ENCODE data around the gene CYP26C1.

Gene CYP26C1

DNA sequence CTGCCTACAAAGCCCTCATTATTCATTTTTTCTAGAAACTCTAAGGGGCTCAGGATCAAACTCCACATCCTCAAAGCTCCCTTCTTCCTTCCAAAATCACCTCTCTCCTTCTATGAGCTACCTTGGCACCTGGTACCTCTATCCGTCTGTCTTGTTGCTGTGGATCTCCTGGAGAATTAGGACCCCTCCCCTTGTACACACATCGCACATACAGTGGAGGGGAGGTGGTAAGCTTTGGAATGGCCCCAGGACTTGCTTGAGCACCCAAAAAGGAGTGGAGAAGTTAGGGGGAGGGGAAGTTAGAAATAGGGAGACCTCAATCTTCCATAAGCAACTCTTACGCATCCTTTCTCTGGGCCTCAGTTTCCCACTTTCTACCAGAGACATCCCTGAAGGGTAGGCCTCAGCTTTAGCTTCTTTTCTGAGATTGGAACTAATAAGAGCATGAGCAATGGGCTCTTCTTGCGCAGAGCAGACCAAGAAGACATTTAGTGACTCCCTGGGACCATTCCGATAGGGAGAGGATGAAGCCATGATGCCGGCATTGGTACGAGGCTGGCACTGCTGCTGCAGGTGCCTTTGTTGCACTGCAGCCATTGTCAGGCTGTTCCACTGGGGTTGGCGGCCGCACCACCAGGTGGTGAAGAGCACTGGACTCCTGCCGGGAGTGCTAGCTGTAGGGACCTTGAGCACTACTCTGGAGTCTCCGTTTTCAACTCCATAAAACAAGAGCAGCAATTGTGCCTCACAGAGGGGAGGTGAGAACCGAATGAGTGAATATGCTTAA is 4.5 kb downstream of the CYP26C1 start:
- DNase-seq = no peak

DNA sequence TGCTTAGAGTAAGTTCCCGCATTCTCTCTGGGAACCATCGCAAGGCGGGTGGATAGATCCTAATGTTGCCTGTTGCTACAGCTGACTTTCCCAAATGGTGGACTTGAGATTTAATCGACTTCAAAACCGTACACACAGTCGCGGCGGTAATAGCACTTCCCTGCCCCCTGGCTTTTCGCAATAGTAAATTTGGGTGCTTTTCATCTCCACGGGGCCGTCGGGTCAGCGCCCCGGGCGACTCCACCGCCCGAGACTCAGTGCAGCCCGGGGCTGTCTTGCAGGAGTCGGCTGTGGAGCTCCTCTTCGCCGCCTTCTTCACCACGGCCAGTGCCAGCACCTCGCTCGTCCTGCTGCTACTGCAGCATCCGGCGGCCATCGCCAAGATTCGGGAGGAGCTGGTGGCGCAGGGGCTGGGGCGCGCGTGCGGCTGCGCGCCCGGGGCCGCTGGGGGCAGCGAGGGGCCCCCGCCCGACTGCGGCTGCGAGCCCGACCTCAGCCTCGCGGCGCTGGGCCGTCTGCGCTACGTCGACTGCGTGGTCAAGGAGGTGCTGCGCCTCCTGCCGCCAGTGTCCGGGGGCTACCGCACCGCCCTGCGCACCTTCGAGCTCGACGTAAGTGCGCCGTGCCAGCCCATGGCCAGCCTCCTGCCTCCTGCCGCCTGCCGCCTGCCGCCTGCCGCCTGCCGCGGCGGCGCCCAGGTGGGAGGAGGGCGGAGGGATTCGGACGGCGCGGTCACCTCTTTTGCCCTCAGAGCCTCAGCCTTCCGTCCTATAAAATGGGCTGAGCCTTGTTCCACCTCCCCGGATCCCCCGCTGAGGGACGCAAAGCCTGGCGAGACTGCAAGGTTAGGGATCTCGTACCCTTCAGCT is 5.3 kb downstream of the CYP26C1 start:
- DNase-seq = no peak

DNA sequence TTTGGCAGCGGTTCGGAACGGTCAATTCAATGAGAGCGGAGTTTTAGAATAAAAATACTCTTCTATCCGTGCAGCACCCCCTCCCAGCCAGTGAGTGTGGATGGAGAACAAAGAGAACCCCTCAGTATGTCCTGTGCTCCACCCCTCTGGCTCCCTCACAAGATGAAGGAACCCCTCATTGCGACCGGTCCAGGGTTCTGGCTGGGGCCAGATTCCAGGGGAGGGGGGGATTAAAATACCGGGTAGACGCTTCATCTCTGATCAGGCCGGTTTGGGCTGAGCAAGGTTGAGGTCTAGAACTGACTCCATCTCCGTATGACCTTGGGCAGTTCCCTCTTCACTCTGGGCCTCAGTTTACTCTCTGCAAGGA is 5.9 kb downstream of the CYP26C1 start:
- DNase-seq = no peak

DNA sequence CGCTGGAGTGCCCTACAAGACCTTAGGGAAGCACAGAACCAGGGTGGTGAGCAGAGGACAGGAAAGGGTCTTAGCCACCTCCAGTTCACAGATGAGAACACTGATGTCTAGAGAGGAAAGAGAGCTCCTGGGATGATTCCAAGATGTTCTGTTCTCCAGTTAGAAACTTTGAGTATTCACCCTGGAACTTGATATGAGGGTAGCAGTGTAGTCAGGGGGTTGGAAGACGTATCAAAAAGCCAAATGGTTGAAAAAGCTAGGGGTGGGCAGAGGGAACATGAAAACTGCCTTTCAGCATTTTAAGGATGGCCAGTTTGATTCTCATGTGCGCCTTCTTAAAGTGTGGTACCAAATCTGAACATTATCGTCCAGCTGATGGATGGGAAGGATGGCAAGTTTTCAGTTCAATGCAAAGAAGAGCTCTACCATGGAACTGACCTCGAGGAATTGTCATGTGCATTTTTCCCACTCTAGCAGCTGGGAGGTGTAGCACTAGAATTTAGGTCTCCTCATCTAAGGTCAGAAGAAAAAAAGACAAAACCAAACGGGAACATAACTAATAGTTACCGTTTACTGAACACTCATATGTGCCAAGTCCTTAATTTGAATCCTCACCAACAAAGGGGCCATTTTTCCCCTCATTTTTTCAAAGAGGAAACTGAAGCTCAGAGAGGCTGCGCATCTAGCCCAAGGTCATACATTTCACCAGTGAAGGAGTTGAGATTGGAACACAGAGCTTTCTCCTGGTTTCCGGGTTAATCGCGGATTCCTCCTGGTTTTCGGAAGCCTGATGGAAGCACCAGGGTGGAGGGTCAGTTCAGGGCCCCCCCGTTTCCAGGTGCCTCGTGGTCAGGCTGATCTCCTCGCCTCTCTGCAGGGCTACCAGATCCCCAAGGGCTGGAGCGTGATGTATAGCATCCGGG is 7.1 kb downstream of the CYP26C1 start:
- DNase-seq = no peak

DNA sequence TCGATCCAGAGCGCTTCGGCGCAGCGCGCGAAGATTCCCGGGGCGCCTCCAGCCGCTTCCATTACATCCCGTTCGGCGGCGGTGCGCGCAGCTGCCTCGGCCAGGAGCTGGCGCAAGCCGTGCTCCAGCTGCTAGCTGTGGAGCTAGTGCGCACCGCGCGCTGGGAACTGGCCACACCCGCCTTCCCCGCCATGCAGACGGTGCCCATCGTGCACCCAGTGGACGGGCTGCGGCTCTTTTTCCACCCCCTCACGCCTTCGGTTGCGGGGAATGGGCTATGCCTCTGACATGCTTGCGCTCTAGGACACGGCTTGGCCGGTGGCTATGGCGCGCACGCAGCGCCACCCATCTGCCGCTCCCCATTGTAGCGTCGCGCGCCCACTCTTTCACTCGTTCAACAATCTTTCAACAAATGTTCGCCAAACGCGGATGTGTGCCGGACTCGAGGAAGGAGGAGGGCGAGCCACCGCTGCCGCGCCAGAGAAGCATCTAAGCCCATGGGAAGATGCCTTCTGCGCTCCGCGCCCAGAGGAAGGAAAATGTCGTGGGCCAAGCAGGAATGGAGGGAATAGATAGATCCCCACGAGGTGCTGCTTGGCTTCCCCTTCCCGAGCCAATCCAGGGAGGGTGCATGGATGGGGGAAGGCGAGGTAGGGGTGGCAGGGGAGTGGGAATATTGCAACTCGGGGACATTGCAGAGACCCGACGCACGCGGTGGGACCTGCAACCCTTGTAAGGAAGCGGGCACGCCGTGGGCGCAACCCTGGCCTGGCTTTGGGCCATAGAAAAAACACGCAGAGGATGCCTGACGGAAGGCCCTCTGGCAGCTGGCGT is 8.0 kb downstream of the CYP26C1 start:
- no peak for DNase-seq

DNA sequence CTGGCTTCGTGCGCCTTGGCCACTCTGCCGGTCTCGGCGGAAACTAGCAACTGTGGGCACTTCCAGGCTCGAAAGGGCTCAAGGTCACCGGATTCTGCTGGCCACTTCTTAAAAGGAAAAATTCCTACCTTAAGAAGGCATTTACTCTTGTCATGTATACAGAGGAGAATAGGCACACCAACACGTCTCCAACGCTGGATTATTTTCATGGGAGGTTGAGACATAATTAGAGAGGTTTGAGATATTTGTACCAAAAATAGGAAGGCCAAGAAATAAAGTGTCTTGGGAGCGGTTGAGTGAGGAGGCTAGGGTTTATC is 8.6 kb downstream of the CYP26C1 start:
- no peak for DNase-seq

DNA sequence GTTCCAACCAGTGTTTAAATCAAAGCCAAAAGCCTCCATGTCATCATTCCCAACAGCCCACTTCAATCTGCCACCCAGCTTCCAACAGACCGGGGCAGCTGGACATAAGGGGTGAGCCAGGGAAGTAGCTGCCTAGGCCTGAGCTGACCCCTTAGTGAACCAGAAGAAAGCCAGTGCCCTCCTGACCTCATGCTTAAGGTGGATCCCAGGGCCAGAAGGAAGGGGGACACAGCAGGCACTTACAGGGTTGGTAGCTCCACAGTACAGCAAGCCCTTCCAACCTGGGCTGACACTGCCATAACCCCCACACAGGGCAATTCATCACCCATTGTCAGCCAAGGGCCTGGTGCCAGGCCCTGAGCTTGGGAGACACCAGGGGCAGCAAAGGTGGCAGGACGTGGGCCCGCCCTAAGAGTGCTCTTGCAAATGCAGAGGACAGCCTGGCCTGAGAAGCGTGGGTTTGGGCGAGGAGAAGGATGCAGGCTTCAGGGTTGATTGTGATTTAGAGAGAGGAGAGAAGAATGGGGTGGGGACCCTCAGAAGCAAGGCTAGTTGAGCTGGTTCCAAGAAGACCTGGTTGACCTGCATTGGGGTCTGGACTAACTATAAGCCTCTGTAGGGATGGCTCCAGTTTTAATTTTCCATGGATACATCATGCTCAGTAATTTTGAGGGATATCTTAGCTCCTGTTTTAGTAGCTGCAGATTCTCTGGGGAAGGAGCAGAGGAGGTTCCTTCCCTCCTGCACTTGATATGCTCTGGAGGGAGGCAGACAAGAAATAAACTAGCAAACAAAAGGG is 10.0 kb downstream of the CYP26C1 start:
- DNase-seq = no peak

DNA sequence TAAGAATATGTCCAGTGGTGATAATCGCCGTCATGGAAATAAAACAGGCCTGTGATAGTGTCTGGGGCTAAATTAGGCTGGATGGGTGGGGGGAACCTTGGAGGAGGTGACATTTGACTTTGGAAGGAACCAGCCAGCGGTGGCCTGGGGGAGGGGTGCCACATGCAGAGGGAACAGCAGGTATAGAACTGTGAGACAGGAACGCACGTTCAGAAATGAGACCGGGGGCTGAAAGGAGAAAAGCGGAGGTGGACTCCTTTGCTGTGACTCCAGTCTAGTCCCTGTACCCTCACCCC is 10.5 kb downstream of the CYP26C1 start:
- DNase-seq = no peak

DNA sequence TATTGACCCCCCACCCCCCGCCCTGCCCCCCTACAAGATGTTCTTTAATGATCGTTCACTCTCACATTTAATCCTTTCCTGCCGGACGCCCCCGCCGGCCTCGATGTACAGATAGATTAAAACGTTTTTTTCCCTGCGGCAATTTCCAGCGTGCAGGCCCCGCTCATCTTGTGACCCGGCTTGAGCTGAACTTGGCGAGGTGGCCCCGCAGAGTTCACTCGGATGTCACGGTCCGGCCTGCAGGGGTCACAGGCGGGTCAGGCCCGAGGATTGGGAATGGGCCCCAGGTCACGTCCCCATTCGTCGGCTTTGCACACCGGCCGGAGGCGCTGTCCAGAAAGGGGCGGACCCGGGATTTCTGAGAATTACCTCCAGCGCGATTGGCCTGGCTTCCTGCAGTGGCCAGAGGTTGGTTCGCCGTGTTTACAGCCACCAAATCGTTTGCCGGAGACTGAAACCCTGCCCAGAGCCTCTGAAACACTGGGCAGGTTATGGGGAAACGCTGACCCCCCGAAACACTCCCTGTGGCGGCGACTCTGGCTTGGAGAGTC is 11.2 kb downstream of the CYP26C1 start:
- no peak for DNase-seq

DNA sequence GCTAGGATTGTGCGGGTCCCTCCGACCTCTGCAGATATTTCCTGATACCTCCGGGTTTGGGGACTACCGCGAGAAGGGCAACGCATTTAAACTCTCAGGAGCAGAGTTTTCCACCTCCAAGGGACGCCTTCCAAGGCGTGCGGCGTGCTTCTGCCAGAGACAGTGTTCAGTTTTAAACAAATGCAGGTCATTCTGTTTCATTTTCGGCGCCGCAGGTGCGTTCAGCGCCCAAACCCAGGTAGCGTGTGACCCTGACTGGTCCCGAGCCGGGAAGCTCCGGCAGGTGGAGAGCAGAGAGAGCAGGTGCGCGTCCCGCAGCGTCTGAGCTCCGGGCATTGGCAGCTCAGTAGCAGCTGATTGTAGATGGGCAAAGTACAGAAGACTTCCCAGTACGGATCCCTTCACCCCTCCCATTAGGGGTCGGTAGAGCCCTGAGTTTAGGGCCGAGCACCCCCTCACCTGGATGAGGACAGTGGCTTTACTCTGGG is 11.7 kb downstream of the CYP26C1 start:
- DNase-seq = no peak

DNA sequence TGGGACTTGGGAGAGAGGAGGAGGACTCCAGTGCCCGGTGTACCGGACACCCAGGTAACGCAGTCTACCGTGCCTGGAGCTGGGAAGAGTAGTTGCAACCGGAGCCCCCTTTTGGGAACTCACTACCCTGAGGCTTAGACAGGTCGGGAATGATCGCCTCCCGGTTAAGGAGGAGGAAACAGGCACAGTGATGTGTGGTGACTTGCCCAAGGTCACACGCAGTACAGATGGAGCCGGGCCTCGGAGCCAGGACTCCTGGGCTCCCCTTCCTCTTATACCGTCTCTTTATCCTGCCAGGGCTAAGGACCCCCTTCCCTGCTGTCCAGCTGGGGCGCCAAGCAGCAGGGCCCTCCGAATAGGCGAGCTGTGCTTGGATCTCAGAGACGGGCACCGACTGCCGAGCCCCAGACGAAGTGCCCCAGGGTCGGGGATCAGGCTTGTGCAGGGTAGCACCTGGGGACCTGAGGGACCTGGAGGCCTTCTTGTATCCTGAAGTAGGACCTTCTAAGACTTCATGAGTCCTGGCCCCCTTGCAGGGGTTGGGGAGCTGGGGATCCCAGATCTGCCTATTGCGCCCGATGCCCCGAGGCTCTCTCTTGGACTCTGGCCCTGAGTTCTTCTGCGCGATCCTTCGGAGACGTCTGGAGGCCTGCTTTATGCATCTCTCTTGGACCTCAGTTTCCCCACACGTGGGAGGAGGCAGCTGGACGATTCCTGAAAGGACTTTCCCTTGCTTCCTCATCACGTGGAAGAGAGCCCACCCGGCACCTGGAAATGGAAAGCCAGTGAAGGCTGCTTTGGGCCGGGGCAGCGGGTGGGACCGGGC is 12.3 kb downstream of the CYP26C1 start:
- DNase-seq = no peak

DNA sequence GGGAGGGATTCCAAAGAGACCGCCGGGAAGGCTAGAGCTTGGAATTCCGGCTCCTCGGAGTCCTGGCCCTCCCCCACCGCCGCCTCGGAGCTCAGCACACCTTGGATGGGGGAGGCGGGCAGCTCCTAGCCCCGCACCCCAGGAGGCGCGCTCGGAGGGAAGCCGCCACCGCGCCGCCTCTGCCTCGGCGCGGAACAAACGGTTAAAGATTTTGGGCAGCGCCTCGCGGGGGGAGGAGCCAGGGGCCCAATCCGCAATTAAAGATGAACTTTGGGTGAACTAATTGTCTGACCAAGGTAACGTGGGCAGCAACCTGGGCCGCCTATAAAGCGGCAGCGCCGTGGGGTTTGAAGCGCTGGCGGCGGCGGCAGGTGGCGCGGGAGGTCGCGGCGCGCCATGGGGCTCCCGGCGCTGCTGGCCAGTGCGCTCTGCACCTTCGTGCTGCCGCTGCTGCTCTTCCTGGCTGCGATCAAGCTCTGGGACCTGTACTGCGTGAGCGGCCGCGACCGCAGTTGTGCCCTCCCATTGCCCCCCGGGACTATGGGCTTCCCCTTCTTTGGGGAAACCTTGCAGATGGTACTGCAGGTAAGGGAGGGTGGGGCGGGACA is 13.0 kb downstream of the CYP26C1 start, which contains the start of gene CYP26A1:
Gene CYP26A1, plus strand, starts transcription at position 355 of the 608 bp plus-strand sequence. Its CDS starts 42 bp downstream, at position 397.
- no peak for DNase-seq

DNA sequence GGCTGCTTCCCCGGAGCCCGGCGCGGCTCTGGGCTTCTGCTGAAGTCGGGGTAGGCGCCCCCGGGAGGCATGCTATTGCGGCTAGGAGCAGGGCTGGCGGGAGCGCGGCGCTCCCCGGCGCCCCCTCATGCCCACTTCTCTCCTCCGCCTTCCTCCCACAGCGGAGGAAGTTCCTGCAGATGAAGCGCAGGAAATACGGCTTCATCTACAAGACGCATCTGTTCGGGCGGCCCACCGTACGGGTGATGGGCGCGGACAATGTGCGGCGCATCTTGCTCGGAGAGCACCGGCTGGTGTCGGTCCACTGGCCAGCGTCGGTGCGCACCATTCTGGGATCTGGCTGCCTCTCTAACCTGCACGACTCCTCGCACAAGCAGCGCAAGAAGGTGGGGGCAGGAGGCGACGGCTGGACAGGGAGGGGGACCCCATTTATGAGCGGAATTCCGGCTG is 13.6 kb downstream of the CYP26C1 start:
- DNase-seq = peak; percentile 47

DNA sequence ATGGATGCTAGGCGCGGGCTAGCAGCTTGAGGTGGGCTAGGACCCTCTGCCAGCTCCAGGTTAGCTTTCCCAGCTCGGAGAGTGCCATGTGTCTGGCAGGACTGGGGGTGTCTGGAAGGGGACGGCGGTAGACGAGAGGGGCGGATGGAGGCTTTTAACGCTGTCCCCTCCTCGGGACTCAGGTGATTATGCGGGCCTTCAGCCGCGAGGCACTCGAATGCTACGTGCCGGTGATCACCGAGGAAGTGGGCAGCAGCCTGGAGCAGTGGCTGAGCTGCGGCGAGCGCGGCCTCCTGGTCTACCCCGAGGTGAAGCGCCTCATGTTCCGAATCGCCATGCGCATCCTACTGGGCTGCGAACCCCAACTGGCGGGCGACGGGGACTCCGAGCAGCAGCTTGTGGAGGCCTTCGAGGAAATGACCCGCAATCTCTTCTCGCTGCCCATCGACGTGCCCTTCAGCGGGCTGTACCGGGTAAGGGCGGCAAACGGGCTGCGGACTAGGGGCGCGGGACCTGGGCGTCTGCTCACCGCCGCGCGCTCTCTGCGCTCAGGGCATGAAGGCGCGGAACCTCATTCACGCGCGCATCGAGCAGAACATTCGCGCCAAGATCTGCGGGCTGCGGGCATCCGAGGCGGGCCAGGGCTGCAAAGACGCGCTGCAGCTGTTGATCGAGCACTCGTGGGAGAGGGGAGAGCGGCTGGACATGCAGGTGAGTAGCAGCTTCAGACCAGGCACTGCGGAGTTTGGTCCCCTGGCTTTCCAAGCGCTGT is 14.2 kb downstream of the CYP26C1 start:
- no peak for DNase-seq

DNA sequence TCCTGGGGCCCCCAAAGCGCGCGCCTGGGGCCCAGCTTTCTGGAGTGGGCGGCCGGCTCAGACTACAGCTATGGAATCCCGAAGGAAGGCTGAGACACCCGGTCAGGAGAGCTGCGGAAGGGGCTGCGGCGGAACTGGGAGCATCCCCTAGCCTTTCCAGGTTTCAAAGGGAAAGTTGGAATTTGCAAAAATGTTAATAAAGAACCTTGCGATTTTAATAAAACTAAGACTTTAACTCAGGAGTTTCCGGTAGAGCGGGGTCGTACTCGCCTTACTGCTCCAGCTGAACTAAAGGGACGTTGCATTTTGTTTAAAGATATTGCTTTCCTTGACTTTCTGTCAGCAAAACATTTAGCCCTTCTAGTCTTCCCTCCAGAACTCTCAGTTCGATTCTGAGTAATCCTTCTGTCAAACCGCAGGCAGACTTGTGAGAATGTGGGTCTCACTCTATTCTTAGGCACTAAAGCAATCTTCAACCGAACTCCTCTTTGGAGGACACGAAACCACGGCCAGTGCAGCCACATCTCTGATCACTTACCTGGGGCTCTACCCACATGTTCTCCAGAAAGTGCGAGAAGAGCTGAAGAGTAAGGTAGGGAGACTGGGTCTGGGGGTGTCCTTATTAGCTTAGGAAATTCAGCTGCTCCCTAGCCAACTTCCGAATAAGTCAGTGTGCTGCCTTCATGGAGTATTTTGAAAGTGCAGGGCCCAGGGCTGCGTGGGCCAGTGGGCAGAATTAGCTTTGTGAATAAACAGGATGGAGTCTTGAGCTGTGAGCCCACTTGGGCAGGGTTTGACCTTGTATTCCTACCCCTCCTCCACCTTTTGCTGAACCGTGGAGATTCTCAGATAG is 15.0 kb downstream of the CYP26C1 start:
- DNase-seq = no peak

DNA sequence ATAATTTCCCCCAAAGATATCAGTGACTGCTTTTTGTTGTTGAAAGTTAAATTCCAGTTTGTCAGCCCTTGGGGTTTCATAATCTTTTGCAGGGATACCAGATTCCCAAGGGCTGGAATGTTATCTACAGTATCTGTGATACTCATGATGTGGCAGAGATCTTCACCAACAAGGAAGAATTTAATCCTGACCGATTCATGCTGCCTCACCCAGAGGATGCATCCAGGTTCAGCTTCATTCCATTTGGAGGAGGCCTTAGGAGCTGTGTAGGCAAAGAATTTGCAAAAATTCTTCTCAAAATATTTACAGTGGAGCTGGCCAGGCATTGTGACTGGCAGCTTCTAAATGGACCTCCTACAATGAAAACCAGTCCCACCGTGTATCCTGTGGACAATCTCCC is 16.3 kb downstream of the CYP26C1 start:
- DNase-seq = no peak

DNA sequence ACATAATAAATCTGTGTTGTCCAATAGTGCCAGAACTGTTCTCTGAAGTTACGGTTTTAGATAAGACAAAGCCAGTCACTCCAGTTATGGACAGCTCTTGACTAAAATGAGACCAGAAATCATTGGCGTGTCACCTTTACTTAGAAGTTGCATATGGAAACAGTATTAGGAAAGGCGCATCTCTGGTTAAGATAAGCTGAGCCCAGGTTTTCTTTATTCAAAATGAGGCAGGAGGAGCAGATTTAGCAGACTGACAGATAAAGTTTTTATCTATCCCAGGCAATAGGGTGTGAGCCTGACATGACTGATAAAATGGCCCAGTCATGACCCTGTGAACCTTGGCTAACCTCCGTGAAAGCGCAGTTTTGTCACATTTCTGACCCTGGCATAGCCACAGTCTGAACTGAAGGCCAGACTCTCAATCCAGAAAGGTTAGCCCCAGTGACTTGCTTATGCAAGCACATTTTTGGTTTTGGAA is 17.3 kb downstream of the CYP26C1 start:
- no peak for DNase-seq
